MCF 10A (cell line): ENCODE measurements around the gene OR1D2. TPM values are rescaled to one million over a fixed set of nuclear protein-coding genes. Genes with fewer than 3 reads are reported as not detected.

Source experiments
- total RNA-seq: library from RNA; stranded (reverse); gene quantifications from 2 replicates; pipeline ENCODE4 v1.2.3, GENCODE V29; 2022

OR1D2 gene
- total RNA-seq, 1 experiment from 2014 or later = not detected

Other genes with a start within 250 kb of the OR1D2 start
- not detected in 2 replicates for gene OR1D5, start 40.8 kb downstream of the OR1D2 start, total RNA-seq
- not detected in 2 replicates for gene OR1G1, start 23.1 kb upstream of the OR1D2 start, total RNA-seq
- not detected in 2 replicates for gene OR1A2, start 93.1 kb upstream of the OR1D2 start, total RNA-seq
- not detected in 2 replicates for gene OR1A1, start 103.2 kb upstream of the OR1D2 start, total RNA-seq
- gene OR3A1, start 193.9 kb upstream of the OR1D2 start, total RNA-seq = not detected in 2 replicates